Measurements from ENCODE around the gene ZNF268. TPM values are rescaled to one million over a fixed set of nuclear protein-coding genes. Genes with fewer than 3 reads are reported as not detected.

ZNF268 gene
- total and polyA plus RNA-seq, 2 of the 13 experiments (the other 11 are each of a cell fraction or from before 2014, with no cell fraction given) = 7.6 to 31.3 TPM

GRCh38 chr12:133217219-133217618, 35.9 kb downstream of the ZNF268 start:
- Histone ChIP-seq H3K36me3 (replicated peaks in 1 of 2; ENCODE audit: control insufficient read depth in 1 of 2, insufficient read depth in 2 of 2, low read length in 2 of 2) (no peaks in the 10 kb centered on the region), H3K9ac (ENCODE audit: insufficient read depth, low read depth, low read length) (no peak overlapping the region), H3K9me3 (ENCODE audit: low read length) (peaks cover 98% of the 10 kb centered on the region), H2AFZ (ENCODE audit: low read length) (no peak overlapping the region), H3K4me3 (replicated peaks in 1 of 3; ENCODE audit: insufficient read depth in 1 of 3, low read depth in 2 of 3, low read length in 3 of 3) (no peak overlapping the region), H4K20me1 (ENCODE audit: insufficient read depth, low read length) (no peaks in the 10 kb centered on the region), H3K27me3 (ENCODE audit: control insufficient read depth in 1 of 2, insufficient read depth in 2 of 2, low read length in 2 of 2) (no peaks in the 10 kb centered on the region), H3K79me2 (ENCODE audit: insufficient read depth, low read length) (no peaks in the 10 kb centered on the region), H3K4me1 (ENCODE audit: insufficient read depth, low read length) (no peaks in the 10 kb centered on the region), H3K27ac (ENCODE audit: extremely low read length, insufficient read depth, low read length) (no peak overlapping the region), H3K4me2 (ENCODE audit: low read depth, low read length) (no peak overlapping the region)
- DNase-seq (ENCODE audit: low spot score) = no peak
- no peak for ATAC-seq
- BruUV-seq (replicated peaks) = no TSS peak
- no CpG with 5 or more reads among the region's 3 CpGs for WGBS (ENCODE audit: low lambda C conversion rate)
- POLR2A ChIA-PET = no interaction called here
- intact Hi-C loops (cut with micrococcal nuclease; ENCODE audit: unreplicated experiment) = no loop called here
- CTCF ChIA-PET (ENCODE audit: low intra/inter-chr PET ratio, low total read pairs) = no interaction called here
- TF ChIP-seq ZNF263 (CRISPR knock-in tag; IDR thresholded peaks at IDR 0.05) (no peak), NR2F6 (IDR thresholded peaks at IDR 0.05) (no peak), NR2F6 (CRISPR knock-in tag; IDR thresholded peaks at IDR 0.05) (no peak), MLXIP (CRISPR knock-in tag; IDR thresholded peaks at IDR 0.05; ENCODE audit: borderline replicate concordance) (no peak), ZNF589 (CRISPR knock-in tag; conservative IDR thresholded peaks at IDR 0.05) (no peak), ZNF597 (CRISPR knock-in tag; IDR thresholded peaks at IDR 0.05) (no peak), FIP1L1 (IDR thresholded peaks at IDR 0.05; ENCODE audit: borderline replicate concordance, insufficient read depth, low read depth, low read length) (no peak), FOXK1 (CRISPR knock-in tag; IDR thresholded peaks at IDR 0.05; ENCODE audit: borderline replicate concordance, low read depth) (no peak), ZNF616 (CRISPR knock-in tag; IDR thresholded peaks at IDR 0.05; ENCODE audit: low read depth) (no peak), ZFP36L1 (CRISPR knock-in tag; IDR thresholded peaks at IDR 0.05) (no peak), GLI4 (CRISPR knock-in tag; IDR thresholded peaks at IDR 0.05; ENCODE audit: borderline replicate concordance) (no peak), NAIF1 (CRISPR knock-in tag; IDR thresholded peaks at IDR 0.05; ENCODE audit: borderline replicate concordance) (no peak), ZC3H13 (CRISPR knock-in tag; IDR thresholded peaks at IDR 0.05) (no peak), SIX1 (CRISPR knock-in tag; IDR thresholded peaks at IDR 0.05; ENCODE audit: borderline replicate concordance) (no peak), REXO4 (CRISPR knock-in tag; IDR thresholded peaks at IDR 0.05; ENCODE audit: borderline replicate concordance) (no peak), HNF4G (IDR thresholded peaks at IDR 0.05; ENCODE audit: borderline replicate concordance, low read depth, low read length) (no peak), HNF4G (CRISPR knock-in tag; IDR thresholded peaks at IDR 0.05; ENCODE audit: borderline replicate concordance, low read depth) (no peak), TBX3 (IDR thresholded peaks at IDR 0.05; ENCODE audit: borderline replicate concordance) (no peak)
- in situ Hi-C loops (cut with HindIII; ENCODE audit: extremely low pct_ligation_motif_present, low pct_unique_long_range_greater_than_20kb) = no loop called here
- FAIRE-seq = no peak

Measured in HepG2 (cell line).